ENCODE measurements around the gene KLK15.

DNA sequence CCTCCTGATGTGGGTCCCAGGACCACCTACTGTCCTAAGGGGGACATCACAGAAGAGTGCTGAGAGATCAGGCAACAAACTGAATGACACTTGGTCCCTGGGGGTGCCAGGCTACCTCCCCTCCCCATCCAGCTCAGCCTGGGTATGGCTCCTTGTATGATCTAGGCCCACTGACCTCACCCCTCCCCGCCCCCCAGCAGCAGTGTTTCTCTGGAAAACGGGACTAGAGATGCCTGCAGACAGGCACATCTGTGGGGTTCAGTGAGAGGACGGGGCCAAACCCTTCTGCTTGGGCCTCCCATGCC lies 33.9 kb downstream of the KLK15 start:
- TF ChIP-seq ZFP30 (CRISPR knock-in tag; IDR thresholded peaks at IDR 0.05): no peak
- TF ChIP-seq, protein P1, sequence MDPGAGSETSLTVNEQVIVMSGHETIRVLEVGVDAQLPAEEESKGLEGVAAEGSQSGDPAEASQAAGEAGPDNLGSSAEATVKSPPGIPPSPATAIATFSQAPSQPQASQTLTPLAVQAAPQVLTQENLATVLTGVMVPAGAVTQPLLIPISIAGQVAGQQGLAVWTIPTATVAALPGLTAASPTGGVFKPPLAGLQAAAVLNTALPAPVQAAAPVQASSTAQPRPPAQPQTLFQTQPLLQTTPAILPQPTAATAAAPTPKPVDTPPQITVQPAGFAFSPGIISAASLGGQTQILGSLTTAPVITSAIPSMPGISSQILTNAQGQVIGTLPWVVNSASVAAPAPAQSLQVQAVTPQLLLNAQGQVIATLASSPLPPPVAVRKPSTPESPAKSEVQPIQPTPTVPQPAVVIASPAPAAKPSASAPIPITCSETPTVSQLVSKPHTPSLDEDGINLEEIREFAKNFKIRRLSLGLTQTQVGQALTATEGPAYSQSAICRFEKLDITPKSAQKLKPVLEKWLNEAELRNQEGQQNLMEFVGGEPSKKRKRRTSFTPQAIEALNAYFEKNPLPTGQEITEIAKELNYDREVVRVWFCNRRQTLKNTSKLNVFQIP (CRISPR knock-in tag; IDR thresholded peaks at IDR 0.05; ENCODE audit: borderline replicate concordance, low read depth): no peak
- TF ChIP-seq ZC3H10 (CRISPR knock-in tag; IDR thresholded peaks at IDR 0.05): no peak
- no peak for TF ChIP-seq ZFP3 (CRISPR knock-in tag; IDR thresholded peaks at IDR 0.05)
- TF ChIP-seq ESRRG (CRISPR knock-in tag; IDR thresholded peaks at IDR 0.05): no peak
- TF ChIP-seq, protein P2, sequence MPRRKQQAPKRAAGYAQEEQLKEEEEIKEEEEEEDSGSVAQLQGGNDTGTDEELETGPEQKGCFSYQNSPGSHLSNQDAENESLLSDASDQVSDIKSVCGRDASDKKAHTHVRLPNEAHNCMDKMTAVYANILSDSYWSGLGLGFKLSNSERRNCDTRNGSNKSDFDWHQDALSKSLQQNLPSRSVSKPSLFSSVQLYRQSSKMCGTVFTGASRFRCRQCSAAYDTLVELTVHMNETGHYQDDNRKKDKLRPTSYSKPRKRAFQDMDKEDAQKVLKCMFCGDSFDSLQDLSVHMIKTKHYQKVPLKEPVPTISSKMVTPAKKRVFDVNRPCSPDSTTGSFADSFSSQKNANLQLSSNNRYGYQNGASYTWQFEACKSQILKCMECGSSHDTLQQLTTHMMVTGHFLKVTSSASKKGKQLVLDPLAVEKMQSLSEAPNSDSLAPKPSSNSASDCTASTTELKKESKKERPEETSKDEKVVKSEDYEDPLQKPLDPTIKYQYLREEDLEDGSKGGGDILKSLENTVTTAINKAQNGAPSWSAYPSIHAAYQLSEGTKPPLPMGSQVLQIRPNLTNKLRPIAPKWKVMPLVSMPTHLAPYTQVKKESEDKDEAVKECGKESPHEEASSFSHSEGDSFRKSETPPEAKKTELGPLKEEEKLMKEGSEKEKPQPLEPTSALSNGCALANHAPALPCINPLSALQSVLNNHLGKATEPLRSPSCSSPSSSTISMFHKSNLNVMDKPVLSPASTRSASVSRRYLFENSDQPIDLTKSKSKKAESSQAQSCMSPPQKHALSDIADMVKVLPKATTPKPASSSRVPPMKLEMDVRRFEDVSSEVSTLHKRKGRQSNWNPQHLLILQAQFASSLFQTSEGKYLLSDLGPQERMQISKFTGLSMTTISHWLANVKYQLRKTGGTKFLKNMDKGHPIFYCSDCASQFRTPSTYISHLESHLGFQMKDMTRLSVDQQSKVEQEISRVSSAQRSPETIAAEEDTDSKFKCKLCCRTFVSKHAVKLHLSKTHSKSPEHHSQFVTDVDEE (CRISPR knock-in tag; IDR thresholded peaks at IDR 0.05): no peak
- TF ChIP-seq, protein P3, sequence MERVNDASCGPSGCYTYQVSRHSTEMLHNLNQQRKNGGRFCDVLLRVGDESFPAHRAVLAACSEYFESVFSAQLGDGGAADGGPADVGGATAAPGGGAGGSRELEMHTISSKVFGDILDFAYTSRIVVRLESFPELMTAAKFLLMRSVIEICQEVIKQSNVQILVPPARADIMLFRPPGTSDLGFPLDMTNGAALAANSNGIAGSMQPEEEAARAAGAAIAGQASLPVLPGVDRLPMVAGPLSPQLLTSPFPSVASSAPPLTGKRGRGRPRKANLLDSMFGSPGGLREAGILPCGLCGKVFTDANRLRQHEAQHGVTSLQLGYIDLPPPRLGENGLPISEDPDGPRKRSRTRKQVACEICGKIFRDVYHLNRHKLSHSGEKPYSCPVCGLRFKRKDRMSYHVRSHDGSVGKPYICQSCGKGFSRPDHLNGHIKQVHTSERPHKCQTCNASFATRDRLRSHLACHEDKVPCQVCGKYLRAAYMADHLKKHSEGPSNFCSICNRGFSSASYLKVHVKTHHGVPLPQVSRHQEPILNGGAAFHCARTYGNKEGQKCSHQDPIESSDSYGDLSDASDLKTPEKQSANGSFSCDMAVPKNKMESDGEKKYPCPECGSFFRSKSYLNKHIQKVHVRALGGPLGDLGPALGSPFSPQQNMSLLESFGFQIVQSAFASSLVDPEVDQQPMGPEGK (CRISPR knock-in tag; IDR thresholded peaks at IDR 0.05; ENCODE audit: borderline replicate concordance): no peak
- TF ChIP-seq, protein P4, sequence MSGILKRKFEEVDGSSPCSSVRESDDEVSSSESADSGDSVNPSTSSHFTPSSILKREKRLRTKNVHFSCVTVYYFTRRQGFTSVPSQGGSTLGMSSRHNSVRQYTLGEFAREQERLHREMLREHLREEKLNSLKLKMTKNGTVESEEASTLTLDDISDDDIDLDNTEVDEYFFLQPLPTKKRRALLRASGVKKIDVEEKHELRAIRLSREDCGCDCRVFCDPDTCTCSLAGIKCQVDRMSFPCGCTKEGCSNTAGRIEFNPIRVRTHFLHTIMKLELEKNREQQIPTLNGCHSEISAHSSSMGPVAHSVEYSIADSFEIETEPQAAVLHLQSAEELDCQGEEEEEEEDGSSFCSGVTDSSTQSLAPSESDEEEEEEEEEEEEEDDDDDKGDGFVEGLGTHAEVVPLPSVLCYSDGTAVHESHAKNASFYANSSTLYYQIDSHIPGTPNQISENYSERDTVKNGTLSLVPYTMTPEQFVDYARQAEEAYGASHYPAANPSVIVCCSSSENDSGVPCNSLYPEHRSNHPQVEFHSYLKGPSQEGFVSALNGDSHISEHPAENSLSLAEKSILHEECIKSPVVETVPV (CRISPR knock-in tag; IDR thresholded peaks at IDR 0.05): no peak
- no peak for TF ChIP-seq ZNF8 (CRISPR knock-in tag; IDR thresholded peaks at IDR 0.05)
- TF ChIP-seq SNAI2 (CRISPR knock-in tag; IDR thresholded peaks at IDR 0.05): no peak
